ENCODE measurements around the gene SATB1. TPM values are rescaled to one million over a fixed set of nuclear protein-coding genes. Genes with fewer than 3 reads are reported as not detected.

Gene SATB1
- total RNA-seq, 6 experiments from 2014 or later = 9.3 to 14.9 (median 12.0) TPM

- intact Hi-C loops (cut with DNase I) = no loop called here
- H3K4me3 ChIP-seq = no peak overlapping the region
- 42% methylated on average over 5 of the region's 5 CpGs for WGBS (ENCODE audit: insufficient coverage, low coverage, low lambda C conversion rate, missing lambda C conversion rate)
- H3K9me3 ChIP-seq = no peaks in the 10 kb centered on the region
- DNase-seq (no peak), ATAC-seq (no peak)
- TF ChIP-seq POLR2A (IDR thresholded peaks at IDR 0.05) (no peak), CTCF (IDR thresholded peaks at IDR 0.05) (no peak)
- no peaks in the 10 kb centered on the region for H3K27me3 ChIP-seq
- H3K36me3 ChIP-seq = no peaks in the 10 kb centered on the region
- no peaks in the 10 kb centered on the region for H3K4me1 ChIP-seq
- H3K27ac ChIP-seq = no peak overlapping the region
These were observed 117.0 kb downstream of the SATB1 start for GRCh38 chr3:18308096-18308650.

DNA sequence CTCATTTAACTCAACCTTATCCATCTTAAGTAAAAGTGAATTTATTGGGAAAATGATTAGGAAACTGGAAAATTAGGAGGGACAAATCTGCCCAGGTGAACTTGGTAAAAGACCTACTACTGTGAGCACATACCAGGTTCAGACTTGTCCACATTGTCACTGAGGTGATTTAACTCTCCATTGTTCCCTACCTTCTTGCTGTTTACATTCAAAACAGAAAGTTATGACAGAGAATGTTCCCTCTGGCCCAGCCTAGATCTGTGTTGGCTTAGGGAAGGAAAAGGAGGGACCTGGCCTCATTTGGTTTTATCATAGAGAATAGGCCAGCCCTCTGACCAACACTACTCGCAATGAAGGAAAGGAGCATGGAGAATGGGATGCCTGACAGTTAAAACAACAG lies 117.6 kb downstream of the SATB1 start:
- Histone ChIP-seq H3K4me3 (no peak overlapping the region), H3K27me3 (no peaks in the 10 kb centered on the region), H3K9me3 (no peaks in the 10 kb centered on the region), H3K27ac (no peak overlapping the region), H3K36me3 (no peaks in the 10 kb centered on the region), H3K4me1 (no peaks in the 10 kb centered on the region)
- intact Hi-C loops (cut with DNase I) = no loop called here
- WGBS (ENCODE audit: insufficient coverage, low coverage, low lambda C conversion rate, missing lambda C conversion rate) = 73% methylated on average over 1 of the region's 1 CpG
- no peak for ATAC-seq
- no peak for DNase-seq
- TF ChIP-seq CTCF (IDR thresholded peaks at IDR 0.05) (no peak), POLR2A (IDR thresholded peaks at IDR 0.05) (no peak)

DNA sequence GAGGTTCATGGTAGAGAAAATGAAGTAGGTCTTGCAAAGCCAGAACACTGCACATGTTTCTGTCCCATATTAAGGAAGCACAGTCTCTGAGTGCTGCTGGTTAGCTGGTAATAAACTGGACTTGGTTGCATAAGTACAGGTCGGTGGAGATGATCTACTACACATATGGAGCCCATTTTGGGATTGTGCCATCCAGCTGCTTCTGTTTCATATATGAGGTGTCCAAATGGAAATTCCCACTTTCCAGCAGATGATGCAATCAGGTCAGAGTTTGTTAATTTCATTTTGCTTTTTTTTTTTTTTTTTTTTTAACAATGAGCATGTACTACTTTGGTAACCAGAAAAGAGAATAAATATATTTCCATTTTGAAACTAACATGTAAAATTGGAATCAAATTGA lies 122.6 kb downstream of the SATB1 start:
- WGBS (ENCODE audit: insufficient coverage, low coverage, low lambda C conversion rate, missing lambda C conversion rate) = 80% methylated on average over 1 of the region's 1 CpG
- no peak for DNase-seq
- Histone ChIP-seq H3K4me3 (no peak overlapping the region), H3K9me3 (no peaks in the 10 kb centered on the region), H3K36me3 (no peaks in the 10 kb centered on the region), H3K27me3 (no peaks in the 10 kb centered on the region), H3K4me1 (no peaks in the 10 kb centered on the region), H3K27ac (no peak overlapping the region)
- intact Hi-C loops (cut with DNase I) = no loop called here
- no peak for TF ChIP-seq POLR2A (IDR thresholded peaks at IDR 0.05)
- no peak for TF ChIP-seq CTCF (IDR thresholded peaks at IDR 0.05)
- no peak for ATAC-seq

GRCh38 chr3:18301781-18302180 lies 123.4 kb downstream of the SATB1 start:
- H3K27me3 ChIP-seq = no peaks in the 10 kb centered on the region
- WGBS (ENCODE audit: insufficient coverage, low coverage, low lambda C conversion rate, missing lambda C conversion rate) = 63% methylated on average over 1 of the region's 1 CpG
- H3K4me1 ChIP-seq = no peaks in the 10 kb centered on the region
- DNase-seq = no peak
- no peaks in the 10 kb centered on the region for H3K36me3 ChIP-seq
- no peaks in the 10 kb centered on the region for H3K9me3 ChIP-seq
- no peak for TF ChIP-seq POLR2A (IDR thresholded peaks at IDR 0.05)
- no peak for ATAC-seq
- intact Hi-C loops (cut with DNase I) = no loop called here
- no peak overlapping the region for H3K27ac ChIP-seq
- no peak overlapping the region for H3K4me3 ChIP-seq

- Histone ChIP-seq H3K27ac (no peak overlapping the region), H3K4me1 (no peaks in the 10 kb centered on the region), H3K36me3 (no peaks in the 10 kb centered on the region), H3K4me3 (no peak overlapping the region), H3K9me3 (no peaks in the 10 kb centered on the region), H3K27me3 (no peaks in the 10 kb centered on the region)
- no peak for ATAC-seq
- 66% methylated on average over 3 of the region's 3 CpGs for whole genome bisulfite sequencing (ENCODE audit: insufficient coverage, low coverage, low lambda C conversion rate, missing lambda C conversion rate)
- intact Hi-C loops (cut with DNase I) = no loop called here
- TF ChIP-seq POLR2A (IDR thresholded peaks at IDR 0.05) (no peak), CTCF (IDR thresholded peaks at IDR 0.05) (no peak)
- no peak for DNase-seq
These were observed 124.2 kb downstream of the SATB1 start for GRCh38 chr3:18300916-18301315.

Data from right lobe of liver (tissue), 6 donors.